ENCODE results near the gene RXFP1.

DNA sequence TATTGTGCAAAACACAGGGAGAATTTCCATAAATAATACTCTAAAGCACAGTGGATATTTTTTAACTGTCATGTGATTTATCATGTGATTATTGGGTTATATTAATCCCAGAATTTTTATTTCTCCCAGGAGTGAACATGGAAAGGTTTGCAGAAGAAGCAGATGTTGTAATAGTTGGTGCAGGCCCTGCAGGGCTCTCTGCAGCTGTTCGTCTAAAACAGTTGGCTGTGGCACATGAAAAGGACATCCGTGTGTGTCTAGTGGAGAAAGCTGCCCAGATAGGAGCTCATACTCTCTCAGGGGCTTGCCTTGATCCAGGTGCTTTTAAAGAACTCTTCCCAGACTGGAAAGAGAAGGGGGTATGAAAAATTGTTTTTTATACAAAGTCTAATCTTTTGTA, 160.4 kb downstream of the RXFP1 start:
- TF ChIP-seq, protein P1, sequence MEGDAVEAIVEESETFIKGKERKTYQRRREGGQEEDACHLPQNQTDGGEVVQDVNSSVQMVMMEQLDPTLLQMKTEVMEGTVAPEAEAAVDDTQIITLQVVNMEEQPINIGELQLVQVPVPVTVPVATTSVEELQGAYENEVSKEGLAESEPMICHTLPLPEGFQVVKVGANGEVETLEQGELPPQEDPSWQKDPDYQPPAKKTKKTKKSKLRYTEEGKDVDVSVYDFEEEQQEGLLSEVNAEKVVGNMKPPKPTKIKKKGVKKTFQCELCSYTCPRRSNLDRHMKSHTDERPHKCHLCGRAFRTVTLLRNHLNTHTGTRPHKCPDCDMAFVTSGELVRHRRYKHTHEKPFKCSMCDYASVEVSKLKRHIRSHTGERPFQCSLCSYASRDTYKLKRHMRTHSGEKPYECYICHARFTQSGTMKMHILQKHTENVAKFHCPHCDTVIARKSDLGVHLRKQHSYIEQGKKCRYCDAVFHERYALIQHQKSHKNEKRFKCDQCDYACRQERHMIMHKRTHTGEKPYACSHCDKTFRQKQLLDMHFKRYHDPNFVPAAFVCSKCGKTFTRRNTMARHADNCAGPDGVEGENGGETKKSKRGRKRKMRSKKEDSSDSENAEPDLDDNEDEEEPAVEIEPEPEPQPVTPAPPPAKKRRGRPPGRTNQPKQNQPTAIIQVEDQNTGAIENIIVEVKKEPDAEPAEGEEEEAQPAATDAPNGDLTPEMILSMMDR (IDR thresholded peaks at IDR 0.05): no peak
- TF ChIP-seq FOXJ3 (CRISPR knock-in tag; IDR thresholded peaks at IDR 0.05; ENCODE audit: borderline replicate concordance) (no peak), NR1H2 (CRISPR knock-in tag; IDR thresholded peaks at IDR 0.05) (no peak), RELA (CRISPR knock-in tag; IDR thresholded peaks at IDR 0.05; ENCODE audit: borderline replicate concordance) (no peak), GABPB1 (CRISPR knock-in tag; IDR thresholded peaks at IDR 0.05) (no peak), ESRRA (CRISPR knock-in tag; IDR thresholded peaks at IDR 0.05; ENCODE audit: borderline replicate concordance) (no peak), ELF4 (CRISPR knock-in tag; IDR thresholded peaks at IDR 0.05; ENCODE audit: low read depth) (no peak)
- TF ChIP-seq, protein P2, sequence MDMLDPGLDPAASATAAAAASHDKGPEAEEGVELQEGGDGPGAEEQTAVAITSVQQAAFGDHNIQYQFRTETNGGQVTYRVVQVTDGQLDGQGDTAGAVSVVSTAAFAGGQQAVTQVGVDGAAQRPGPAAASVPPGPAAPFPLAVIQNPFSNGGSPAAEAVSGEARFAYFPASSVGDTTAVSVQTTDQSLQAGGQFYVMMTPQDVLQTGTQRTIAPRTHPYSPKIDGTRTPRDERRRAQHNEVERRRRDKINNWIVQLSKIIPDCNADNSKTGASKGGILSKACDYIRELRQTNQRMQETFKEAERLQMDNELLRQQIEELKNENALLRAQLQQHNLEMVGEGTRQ (CRISPR knock-in tag; IDR thresholded peaks at IDR 0.05): no peak
- TF ChIP-seq, protein P3, sequence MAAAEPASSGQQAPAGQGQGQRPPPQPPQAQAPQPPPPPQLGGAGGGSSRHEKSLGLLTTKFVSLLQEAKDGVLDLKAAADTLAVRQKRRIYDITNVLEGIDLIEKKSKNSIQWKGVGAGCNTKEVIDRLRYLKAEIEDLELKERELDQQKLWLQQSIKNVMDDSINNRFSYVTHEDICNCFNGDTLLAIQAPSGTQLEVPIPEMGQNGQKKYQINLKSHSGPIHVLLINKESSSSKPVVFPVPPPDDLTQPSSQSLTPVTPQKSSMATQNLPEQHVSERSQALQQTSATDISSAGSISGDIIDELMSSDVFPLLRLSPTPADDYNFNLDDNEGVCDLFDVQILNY (CRISPR knock-in tag; IDR thresholded peaks at IDR 0.05): no peak
- TF ChIP-seq, protein P4, sequence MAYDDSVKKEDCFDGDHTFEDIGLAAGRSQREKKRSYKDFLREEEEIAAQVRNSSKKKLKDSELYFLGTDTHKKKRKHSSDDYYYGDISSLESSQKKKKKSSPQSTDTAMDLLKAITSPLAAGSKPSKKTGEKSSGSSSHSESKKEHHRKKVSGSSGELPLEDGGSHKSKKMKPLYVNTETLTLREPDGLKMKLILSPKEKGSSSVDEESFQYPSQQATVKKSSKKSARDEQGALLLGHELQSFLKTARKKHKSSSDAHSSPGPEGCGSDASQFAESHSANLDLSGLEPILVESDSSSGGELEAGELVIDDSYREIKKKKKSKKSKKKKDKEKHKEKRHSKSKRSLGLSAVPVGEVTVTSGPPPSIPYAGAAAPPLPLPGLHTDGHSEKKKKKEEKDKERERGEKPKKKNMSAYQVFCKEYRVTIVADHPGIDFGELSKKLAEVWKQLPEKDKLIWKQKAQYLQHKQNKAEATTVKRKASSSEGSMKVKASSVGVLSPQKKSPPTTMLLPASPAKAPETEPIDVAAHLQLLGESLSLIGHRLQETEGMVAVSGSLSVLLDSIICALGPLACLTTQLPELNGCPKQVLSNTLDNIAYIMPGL (CRISPR knock-in tag; IDR thresholded peaks at IDR 0.05): no peak
- TF ChIP-seq, protein P5, sequence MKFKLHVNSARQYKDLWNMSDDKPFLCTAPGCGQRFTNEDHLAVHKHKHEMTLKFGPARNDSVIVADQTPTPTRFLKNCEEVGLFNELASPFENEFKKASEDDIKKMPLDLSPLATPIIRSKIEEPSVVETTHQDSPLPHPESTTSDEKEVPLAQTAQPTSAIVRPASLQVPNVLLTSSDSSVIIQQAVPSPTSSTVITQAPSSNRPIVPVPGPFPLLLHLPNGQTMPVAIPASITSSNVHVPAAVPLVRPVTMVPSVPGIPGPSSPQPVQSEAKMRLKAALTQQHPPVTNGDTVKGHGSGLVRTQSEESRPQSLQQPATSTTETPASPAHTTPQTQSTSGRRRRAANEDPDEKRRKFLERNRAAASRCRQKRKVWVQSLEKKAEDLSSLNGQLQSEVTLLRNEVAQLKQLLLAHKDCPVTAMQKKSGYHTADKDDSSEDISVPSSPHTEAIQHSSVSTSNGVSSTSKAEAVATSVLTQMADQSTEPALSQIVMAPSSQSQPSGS (CRISPR knock-in tag; IDR thresholded peaks at IDR 0.05; ENCODE audit: borderline replicate concordance, low read depth): no peak

Measured in WTC11 (cell line).